ENCODE measurements around the gene CHTOP. TPM values are rescaled to one million over a fixed set of nuclear protein-coding genes. Genes with fewer than 3 reads are reported as not detected.
A peak's percentile ranks its signal among the peaks of the same experiment; 100 is the strongest.
"Not testable (repeated sequence)": the region's sequence is repeated elsewhere in the genome, so short reads cannot be mapped to it uniquely, and the experiment has no call there.

Gene CHTOP
- total and polyA plus RNA-seq, 3 experiments from 2014 or later = 70.2 to 98.9 (median 95.9) TPM

DNA sequence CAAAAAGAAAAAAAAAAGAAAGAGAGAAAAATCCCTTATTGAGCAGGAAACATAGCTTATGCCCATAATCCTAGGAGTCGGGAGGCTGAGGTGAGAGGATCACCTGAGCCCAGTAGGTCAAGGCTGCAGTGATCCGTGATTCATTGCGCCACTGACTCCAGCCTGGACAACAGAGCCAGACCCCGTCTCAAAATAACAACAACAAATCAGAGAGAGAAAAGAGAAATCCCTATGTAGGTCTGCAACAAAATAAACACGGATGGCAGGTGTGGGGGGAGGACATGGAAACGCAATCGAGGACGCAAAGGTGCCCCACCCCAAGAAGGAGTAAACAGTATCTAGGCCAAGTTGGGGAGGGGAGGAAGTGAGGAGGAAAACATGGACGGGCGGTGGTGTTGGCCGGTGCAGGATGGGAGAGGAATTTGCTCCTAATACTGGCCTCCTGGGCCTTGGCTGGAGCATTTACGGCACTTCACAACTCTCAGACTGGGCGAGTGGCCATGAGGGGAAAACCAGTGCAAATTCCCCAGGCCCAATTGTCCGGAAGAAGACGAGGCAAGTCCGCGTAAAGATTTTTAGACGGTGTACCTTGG is 609 bp upstream of the CHTOP start:
- H3K27me3 ChIP-seq (ENCODE audit: insufficient read depth, low read length, poor library complexity, severe bottlenecking) = no peaks in the 10 kb centered on the region
- Mint-ChIP-seq H3K4me1 (peaks cover 29 to 44% (median 44%) of the 10 kb centered on the region in 3 donors), H3K36me3 (peaks cover 6 to 35% (median 6%) of the 10 kb centered on the region in 3 donors), H3K9me3 (no peaks in the 10 kb centered on the region), H3K4me3 (peak overlapping the region; percentile 97 to 100 (median 99)), H3K27ac (peak overlapping the region; percentile 97 to 100 (median 100)), H3K27me3 (peaks cover 0 to 2% of the 10 kb centered on the region in 2 donors)
- ChIA-PET POLR2A (interaction anchor here (0.5 to 2.2 kb wide), 16 partner anchors 10 to 587 kb away, joined by 3 to 24 read pairs (median 8); partner anchors contain the start of genes CREB3L4, ILF2, INTS3 and NPR1), CTCF (interaction anchor here (0.8 to 2.1 kb wide), 5 partner anchors 10 to 122 kb away, joined by 3 to 5 read pairs (median 3); no protein-coding TSS in a partner anchor)
- no peaks in the 10 kb centered on the region for H3K9me3 ChIP-seq (ENCODE audit: low read length)
- H3K27ac ChIP-seq (ENCODE audit: low read depth, low read length) = peak overlapping the region; percentile 100
- peak overlapping the region; percentile 99 for H3K4me3 ChIP-seq (ENCODE audit: low read length)
- H3K4me1 ChIP-seq (ENCODE audit: insufficient read depth, low read length) = peaks cover 30% of the 10 kb centered on the region
- peaks cover 24% of the 10 kb centered on the region for H3K36me3 ChIP-seq (ENCODE audit: insufficient read depth, low read length)
- DNase-seq = no peak

DNA sequence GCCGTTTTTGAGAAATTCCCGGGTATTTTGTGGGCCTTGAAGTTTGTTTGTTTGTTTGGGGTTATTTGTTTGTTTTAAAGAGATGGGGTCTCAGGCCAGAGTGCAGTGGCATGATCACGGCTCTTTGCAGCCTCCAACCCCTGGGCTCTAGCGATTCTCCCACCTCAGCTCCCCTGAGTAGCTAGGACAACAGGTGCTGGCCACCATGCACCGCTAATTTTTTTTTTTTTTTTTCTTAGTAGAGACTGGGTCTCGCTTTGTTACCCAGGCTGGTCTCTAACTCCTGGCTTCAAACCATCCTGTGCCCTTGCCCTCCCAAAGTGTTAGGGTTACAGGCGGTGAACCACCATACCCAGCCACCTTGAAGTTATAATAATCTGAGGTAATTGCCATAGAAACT is 2.0 kb downstream of the CHTOP start:
- no peak overlapping the region for H3K4me3 ChIP-seq (ENCODE audit: low read length)
- ChIA-PET POLR2A (no interaction called here), CTCF (interaction anchor here (1.1 kb wide), 1 partner anchor 124 kb away, joined by 3 read pairs; no protein-coding TSS in a partner anchor)
- Mint-ChIP-seq H3K36me3 (peaks cover 6 to 56% (median 6%) of the 10 kb centered on the region in 3 donors), H3K4me1 (peaks cover 29 to 54% (median 46%) of the 10 kb centered on the region in 3 donors), H3K9me3 (no peaks in the 10 kb centered on the region), H3K27me3 (peaks cover 0 to 2% of the 10 kb centered on the region in 2 donors), H3K27ac (peak overlapping the region; percentile 63 to 100 (median 89)), H3K4me3 (peak overlapping the region; percentile 97 to 100 (median 99))
- DNase-seq = no peak
- no peaks in the 10 kb centered on the region for H3K9me3 ChIP-seq (ENCODE audit: low read length)
- H3K4me1 ChIP-seq (ENCODE audit: insufficient read depth, low read length) = peaks cover 37% of the 10 kb centered on the region
- H3K27me3 ChIP-seq (ENCODE audit: insufficient read depth, low read length, poor library complexity, severe bottlenecking) = no peaks in the 10 kb centered on the region
- H3K27ac ChIP-seq (ENCODE audit: low read depth, low read length) = no peak overlapping the region
- H3K36me3 ChIP-seq (ENCODE audit: insufficient read depth, low read length) = peaks cover 35% of the 10 kb centered on the region

DNA sequence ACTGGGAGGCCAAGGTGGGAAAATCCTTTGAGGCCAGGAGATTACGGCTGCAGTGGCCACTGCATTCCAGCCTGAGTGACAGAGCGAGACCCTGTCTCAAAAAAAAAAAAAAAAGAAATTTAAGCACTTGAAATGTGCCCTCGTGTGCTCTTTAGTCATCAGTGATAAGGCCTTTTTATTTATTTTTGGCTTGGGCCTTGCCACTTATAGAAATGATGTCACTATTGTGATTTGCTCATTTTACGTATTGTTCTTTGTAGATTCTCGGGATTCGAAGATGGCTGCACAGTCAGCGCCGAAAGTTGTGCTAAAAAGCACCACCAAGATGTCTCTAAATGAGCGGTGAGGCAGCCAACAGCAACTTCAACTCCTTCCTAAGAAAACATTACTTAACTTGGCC is 2.4 kb downstream of the CHTOP start:
- ChIA-PET POLR2A (no interaction called here), CTCF (no interaction called here)
- Histone ChIP-seq H3K36me3 (ENCODE audit: insufficient read depth, low read length) (peaks cover 40% of the 10 kb centered on the region), H3K27me3 (ENCODE audit: insufficient read depth, low read length, poor library complexity, severe bottlenecking) (no peaks in the 10 kb centered on the region), H3K27ac (ENCODE audit: low read depth, low read length) (no peak overlapping the region), H3K9me3 (ENCODE audit: low read length) (no peaks in the 10 kb centered on the region), H3K4me1 (ENCODE audit: insufficient read depth, low read length) (peaks cover 37% of the 10 kb centered on the region), H3K4me3 (ENCODE audit: low read length) (no peak overlapping the region)
- H3K4me3 Mint-ChIP-seq = peak overlapping the region; percentile 11 to 100 (median 99)
- H3K9me3 Mint-ChIP-seq = no peaks in the 10 kb centered on the region
- DNase-seq = no peak
- peaks cover 0 to 2% of the 10 kb centered on the region in 2 donors for H3K27me3 Mint-ChIP-seq
- peaks cover 9 to 61% (median 10%) of the 10 kb centered on the region in 3 donors for H3K36me3 Mint-ChIP-seq
- H3K4me1 Mint-ChIP-seq = peaks cover 33 to 58% (median 51%) of the 10 kb centered on the region in 3 donors
- peak overlapping the region in 6 of 8 donors; percentile 11 to 100 (median 78) for H3K27ac Mint-ChIP-seq

DNA sequence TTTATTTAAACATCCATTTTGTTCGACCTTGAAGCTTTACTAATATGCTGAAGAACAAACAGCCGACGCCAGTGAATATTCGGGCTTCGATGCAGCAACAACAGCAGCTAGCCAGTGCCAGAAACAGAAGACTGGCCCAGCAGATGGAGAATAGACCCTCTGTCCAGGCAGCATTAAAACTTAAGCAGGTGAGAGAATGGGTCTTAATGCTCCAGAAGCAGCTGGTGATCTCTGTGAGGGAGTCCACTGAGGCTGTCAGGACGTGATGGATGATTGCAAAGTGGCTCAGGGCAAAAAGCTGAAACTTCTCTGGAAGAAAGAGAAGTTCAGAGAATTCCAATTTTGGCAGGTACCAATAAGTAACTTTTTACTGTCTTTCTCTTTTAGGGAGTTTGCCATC is 4.4 kb downstream of the CHTOP start:
- peaks cover 11 to 80% (median 19%) of the 10 kb centered on the region in 3 donors for H3K36me3 Mint-ChIP-seq
- CTCF ChIA-PET = no interaction called here
- peak overlapping the region in 2 of 8 donors; percentile 54 to 74 for H3K27ac Mint-ChIP-seq
- H3K9me3 ChIP-seq (ENCODE audit: low read length) = no peaks in the 10 kb centered on the region
- H3K4me1 Mint-ChIP-seq = peaks cover 40 to 72% (median 59%) of the 10 kb centered on the region in 3 donors
- no peak overlapping the region for H3K27ac ChIP-seq (ENCODE audit: low read depth, low read length)
- peaks cover 45% of the 10 kb centered on the region for H3K4me1 ChIP-seq (ENCODE audit: insufficient read depth, low read length)
- no peaks in the 10 kb centered on the region for H3K9me3 Mint-ChIP-seq
- peak overlapping the region in 1 of 7 donors; percentile 49 for H3K4me3 Mint-ChIP-seq
- H3K36me3 ChIP-seq (ENCODE audit: insufficient read depth, low read length) = peaks cover 58% of the 10 kb centered on the region
- no peak overlapping the region for H3K4me3 ChIP-seq (ENCODE audit: low read length)
- no peak for DNase-seq
- no peaks in the 10 kb centered on the region for H3K27me3 ChIP-seq (ENCODE audit: insufficient read depth, low read length, poor library complexity, severe bottlenecking)
- H3K27me3 Mint-ChIP-seq = peaks cover 0 to 2% of the 10 kb centered on the region in 2 donors
- POLR2A ChIA-PET = interaction anchor here (0.7 kb wide), 1 partner anchor 89 kb away, joined by 3 read pairs; no protein-coding TSS in a partner anchor

DNA sequence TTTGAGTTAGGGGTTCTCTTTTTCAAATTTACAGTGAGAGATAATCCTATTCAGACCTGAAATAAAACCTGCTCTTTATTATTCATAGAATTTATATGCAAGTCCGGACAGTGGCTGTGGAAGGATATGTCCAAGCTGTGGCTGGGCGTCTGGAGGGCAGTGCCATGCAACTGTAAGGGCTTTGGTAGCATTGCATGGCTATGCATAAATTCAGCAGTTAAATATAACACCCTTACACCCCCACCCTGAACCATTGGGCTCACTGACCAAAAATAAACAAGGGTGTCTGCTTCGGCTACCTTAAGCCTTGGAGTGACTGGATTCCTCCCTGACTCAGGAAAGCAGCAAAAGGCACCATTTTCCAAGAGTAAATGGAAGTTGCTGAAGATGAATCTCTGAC is 5.4 kb downstream of the CHTOP start:
- CTCF ChIA-PET = no interaction called here
- no peaks in the 10 kb centered on the region for H3K9me3 Mint-ChIP-seq
- no peak for DNase-seq
- peaks cover 40 to 74% (median 63%) of the 10 kb centered on the region in 3 donors for H3K4me1 Mint-ChIP-seq
- H3K4me1 ChIP-seq (ENCODE audit: insufficient read depth, low read length) = peaks cover 48% of the 10 kb centered on the region
- no peak overlapping the region for H3K27ac ChIP-seq (ENCODE audit: low read depth, low read length)
- no peaks in the 10 kb centered on the region for H3K27me3 Mint-ChIP-seq
- POLR2A ChIA-PET = no interaction called here
- peaks cover 66% of the 10 kb centered on the region for H3K36me3 ChIP-seq (ENCODE audit: insufficient read depth, low read length)
- no peak overlapping the region for H3K4me3 ChIP-seq (ENCODE audit: low read length)
- no peaks in the 10 kb centered on the region for H3K27me3 ChIP-seq (ENCODE audit: insufficient read depth, low read length, poor library complexity, severe bottlenecking)
- peaks cover 11 to 86% (median 27%) of the 10 kb centered on the region in 3 donors for H3K36me3 Mint-ChIP-seq
- H3K9me3 ChIP-seq (ENCODE audit: low read length) = no peaks in the 10 kb centered on the region
- peak overlapping the region in 1 of 8 donors; percentile 93 for H3K27ac Mint-ChIP-seq
- peak overlapping the region in 1 of 7 donors; percentile 51 for H3K4me3 Mint-ChIP-seq

DNA sequence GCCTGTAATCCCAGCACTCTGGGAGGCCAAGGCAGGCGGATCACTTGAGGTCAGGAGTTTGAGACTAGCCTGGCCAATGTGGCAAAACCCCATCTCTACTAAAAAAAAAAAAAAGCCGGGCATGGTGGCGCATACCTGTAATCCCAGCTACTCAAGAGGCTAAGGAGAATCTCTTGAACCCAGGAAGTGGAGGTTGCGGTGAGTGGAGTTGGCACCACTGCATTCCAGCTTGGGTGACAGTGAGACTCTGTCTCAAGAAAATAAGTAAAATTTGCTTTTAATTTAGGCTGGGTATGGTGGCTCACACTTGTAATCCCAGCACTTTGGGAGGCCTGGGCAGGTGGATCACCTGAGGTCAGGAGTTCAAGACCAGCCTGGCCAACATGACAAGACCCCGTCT is 6.3 kb downstream of the CHTOP start:
- not testable (repeated sequence) for H3K27me3 Mint-ChIP-seq; H3K27me3 ChIP-seq (ENCODE audit: insufficient read depth, low read length, poor library complexity, severe bottlenecking); H3K9me3 ChIP-seq (ENCODE audit: low read length); H3K27ac ChIP-seq (ENCODE audit: low read depth, low read length); H3K9me3 Mint-ChIP-seq; DNase-seq; H3K4me3 Mint-ChIP-seq; H3K4me3 ChIP-seq (ENCODE audit: low read length)
- peaks cover 47% of the 10 kb centered on the region for H3K4me1 ChIP-seq (ENCODE audit: insufficient read depth, low read length)
- ChIA-PET CTCF (interaction anchor here (0.6 to 1.2 kb wide), 2 partner anchors 130 to 132 kb away, joined by 3 read pairs; no protein-coding TSS in a partner anchor), POLR2A (interaction anchor here (1.3 kb wide), 1 partner anchor 9 kb away, joined by 4 read pairs; no protein-coding TSS in a partner anchor)
- Mint-ChIP-seq H3K4me1 (peaks cover 39 to 77% (median 68%) of the 10 kb centered on the region in 3 donors), H3K27ac (peak overlapping the region in 4 of 8 donors; percentile 3 to 48 (median 31)), H3K36me3 (peaks cover 11 to 91% (median 27%) of the 10 kb centered on the region in 3 donors)
- H3K36me3 ChIP-seq (ENCODE audit: insufficient read depth, low read length) = peaks cover 76% of the 10 kb centered on the region

DNA sequence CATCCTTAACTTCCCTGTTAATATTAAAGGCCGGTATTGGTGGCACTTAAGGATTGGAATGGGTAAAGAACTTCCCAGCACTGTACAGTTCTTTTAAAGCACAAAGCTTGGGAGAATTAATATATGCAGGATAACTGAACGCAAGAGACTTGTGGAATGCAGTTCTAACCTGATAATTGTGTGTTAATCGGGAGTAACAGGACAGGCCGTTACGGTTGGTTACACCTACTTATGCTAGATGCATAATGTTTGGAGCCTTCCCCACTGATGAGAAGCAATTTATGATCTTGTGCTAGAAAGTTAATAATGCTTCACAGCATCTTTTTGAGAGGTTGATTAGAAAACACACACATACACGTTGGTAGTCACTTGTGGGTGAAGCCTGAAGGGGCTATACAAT is 7.0 kb downstream of the CHTOP start:
- ChIA-PET POLR2A (interaction anchor here (0.5 to 1.3 kb wide), 3 partner anchors 8 to 431 kb away, joined by 4 to 6 read pairs (median 4); no protein-coding TSS in a partner anchor), CTCF (interaction anchor here (1.2 kb wide), 1 partner anchor 133 kb away, joined by 3 read pairs; no protein-coding TSS in a partner anchor)
- Histone ChIP-seq H3K36me3 (ENCODE audit: insufficient read depth, low read length) (peaks cover 80% of the 10 kb centered on the region), H3K27me3 (ENCODE audit: insufficient read depth, low read length, poor library complexity, severe bottlenecking) (no peaks in the 10 kb centered on the region), H3K4me3 (ENCODE audit: low read length) (no peak overlapping the region), H3K27ac (ENCODE audit: low read depth, low read length) (no peak overlapping the region), H3K4me1 (ENCODE audit: insufficient read depth, low read length) (peaks cover 41% of the 10 kb centered on the region), H3K9me3 (ENCODE audit: low read length) (no peaks in the 10 kb centered on the region)
- H3K27ac Mint-ChIP-seq = peak overlapping the region in 5 of 8 donors; percentile 3 to 76 (median 33)
- no peak for DNase-seq
- H3K27me3 Mint-ChIP-seq = no peaks in the 10 kb centered on the region
- H3K36me3 Mint-ChIP-seq = peaks cover 14 to 94% (median 33%) of the 10 kb centered on the region in 3 donors
- no peaks in the 10 kb centered on the region for H3K9me3 Mint-ChIP-seq
- peaks cover 43 to 77% (median 70%) of the 10 kb centered on the region in 3 donors for H3K4me1 Mint-ChIP-seq
- H3K4me3 Mint-ChIP-seq = no peak overlapping the region

DNA sequence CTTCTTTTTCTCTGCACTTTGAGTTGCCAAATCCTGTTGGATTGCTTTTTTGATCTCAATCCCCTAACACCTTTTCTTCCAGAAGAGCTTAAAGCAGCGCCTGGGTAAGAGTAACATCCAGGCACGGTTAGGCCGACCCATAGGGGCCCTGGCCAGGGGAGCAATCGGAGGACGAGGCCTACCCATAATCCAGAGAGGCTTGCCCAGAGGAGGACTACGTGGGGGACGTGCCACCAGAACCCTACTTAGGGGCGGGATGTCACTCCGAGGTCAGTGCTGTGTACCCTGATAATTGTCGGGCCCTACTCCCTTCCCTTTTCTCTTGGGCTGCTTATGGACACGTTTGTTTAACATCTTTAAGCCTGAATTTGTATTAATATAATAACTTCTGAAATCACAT is 8.3 kb downstream of the CHTOP start:
- Histone ChIP-seq H3K27me3 (ENCODE audit: insufficient read depth, low read length, poor library complexity, severe bottlenecking) (no peaks in the 10 kb centered on the region), H3K36me3 (ENCODE audit: insufficient read depth, low read length) (peaks cover 71% of the 10 kb centered on the region), H3K4me3 (ENCODE audit: low read length) (no peak overlapping the region), H3K27ac (ENCODE audit: low read depth, low read length) (no peak overlapping the region), H3K4me1 (ENCODE audit: insufficient read depth, low read length) (peaks cover 29% of the 10 kb centered on the region), H3K9me3 (ENCODE audit: low read length) (no peaks in the 10 kb centered on the region)
- Mint-ChIP-seq H3K27ac (peak overlapping the region in 6 of 8 donors; percentile 10 to 76 (median 46)), H3K4me1 (peaks cover 48 to 77% (median 68%) of the 10 kb centered on the region in 3 donors), H3K36me3 (peaks cover 9 to 94% (median 29%) of the 10 kb centered on the region in 3 donors), H3K4me3 (no peak overlapping the region), H3K27me3 (no peaks in the 10 kb centered on the region), H3K9me3 (no peaks in the 10 kb centered on the region)
- DNase-seq = no peak
- ChIA-PET CTCF (no interaction called here), POLR2A (no interaction called here)

All from CD8-positive, alpha-beta memory T cell (primary cell).